Pulmonary artery endothelial cell (primary cell): ENCODE results near the gene CRLF1. TPM values are rescaled to one million over a fixed set of nuclear protein-coding genes. Genes with fewer than 3 reads are reported as not detected.
"Not testable (repeated sequence)": the region's sequence is repeated elsewhere in the genome, so short reads cannot be mapped to it uniquely, and the experiment has no call there.

Source experiments
- DNase-seq: peaks from one replicate; pipeline ENCODE4 v3.0.0-alpha.2; 2011; ENCODE audit warnings: low read depth, low spot score
- total RNA-seq: library from RNA; depleted of rRNA; stranded (reverse); fragments of >200 nt; gene quantifications from 2 replicates; pipeline ENCODE4 v1.2.3, GENCODE V29; 2014

CRLF1 gene
- total RNA-seq, 1 donor from 2014 or later: not detected

GRCh38 chr19:18608805-18609716, 2.5 kb upstream of the CRLF1 start:
- no peak for DNase-seq

GRCh38 chr19:18608102-18608804, 1.7 kb upstream of the CRLF1 start:
- no peak for DNase-seq

DNA sequence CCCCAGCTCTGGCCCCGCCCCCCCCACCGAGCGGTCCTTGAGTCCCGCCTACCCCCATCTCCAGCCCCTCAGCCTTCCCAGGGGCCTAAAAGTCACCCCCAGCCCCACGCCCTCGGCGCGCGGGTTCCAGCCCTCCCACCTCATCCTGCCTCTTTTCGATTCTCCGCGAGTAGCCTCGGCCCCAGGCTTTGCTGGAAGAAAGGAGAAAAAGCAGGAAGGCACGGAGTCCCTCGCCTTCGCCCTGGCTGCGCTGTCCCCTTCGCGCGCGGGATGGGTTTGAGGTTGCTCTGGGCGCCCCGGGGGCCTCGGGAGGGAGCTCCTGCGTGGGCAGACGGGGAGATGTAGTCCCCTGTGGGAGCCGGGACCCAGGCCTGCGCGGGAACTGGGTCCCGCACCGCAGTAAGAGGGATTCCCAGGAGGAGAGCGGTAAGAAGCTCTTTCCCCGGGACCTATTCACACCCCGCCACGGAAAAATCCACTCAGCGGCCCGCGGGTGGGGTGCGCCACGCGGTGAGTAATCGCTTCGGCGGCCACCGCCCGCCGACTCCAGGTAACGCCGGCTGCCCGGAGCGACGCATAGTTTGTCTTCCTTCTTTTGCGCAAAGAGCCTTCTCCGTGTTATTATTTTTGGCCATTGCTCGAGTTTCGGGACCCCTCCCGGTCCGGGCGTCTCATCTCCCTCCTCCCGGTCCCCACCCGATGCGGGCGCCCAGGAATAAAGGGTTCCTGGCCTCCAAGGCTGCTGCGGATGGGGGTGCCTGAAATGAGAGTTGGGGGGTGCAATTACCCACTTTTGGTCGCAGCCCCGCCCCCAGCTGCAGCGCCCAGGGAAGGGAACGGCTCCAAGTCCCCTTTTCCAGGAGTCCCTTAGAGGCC, 865 bp upstream of the CRLF1 start:
- DNase-seq: no peak

DNA sequence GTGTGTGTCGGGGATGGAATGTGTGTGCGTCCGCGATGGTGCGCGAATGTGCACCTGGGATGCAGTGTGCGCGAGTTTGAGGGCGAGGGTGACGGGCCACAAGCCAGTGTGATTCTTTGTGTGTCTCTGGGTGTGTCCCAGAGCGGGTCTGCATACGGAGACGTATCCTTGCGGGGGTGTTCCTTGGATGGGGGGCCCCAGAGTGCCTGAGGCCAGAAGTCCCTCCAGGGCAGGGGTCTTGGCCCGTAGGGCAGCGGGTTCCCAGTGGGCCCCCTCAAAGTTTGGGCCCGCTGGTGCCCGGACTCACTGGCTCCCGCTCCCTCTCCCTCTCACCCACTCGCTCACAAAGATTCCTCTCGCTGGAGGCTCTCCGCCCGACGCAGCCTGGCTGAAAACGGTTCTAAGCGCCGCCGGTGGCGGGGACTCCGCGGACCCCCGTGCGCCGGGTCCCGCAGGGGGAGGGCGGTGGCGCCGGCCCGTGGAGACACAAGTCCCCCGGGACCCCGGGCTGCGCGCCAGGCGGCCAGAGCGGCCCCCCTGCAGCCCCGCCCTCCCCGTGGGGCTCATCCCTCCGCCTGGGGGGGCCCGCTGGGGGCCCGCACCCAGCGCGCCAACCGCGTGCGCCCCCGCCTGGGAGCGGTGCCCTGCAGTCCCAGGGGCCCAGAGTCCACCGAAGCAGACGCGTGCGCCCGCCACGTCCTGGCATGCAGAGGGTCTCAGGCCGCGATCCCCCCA, 886 bp downstream of the CRLF1 start:
- DNase-seq: no peak

- DNase-seq: no peak
These were observed 1.4 kb downstream of the CRLF1 start for GRCh38 chr19:18605196-18605545.

DNA sequence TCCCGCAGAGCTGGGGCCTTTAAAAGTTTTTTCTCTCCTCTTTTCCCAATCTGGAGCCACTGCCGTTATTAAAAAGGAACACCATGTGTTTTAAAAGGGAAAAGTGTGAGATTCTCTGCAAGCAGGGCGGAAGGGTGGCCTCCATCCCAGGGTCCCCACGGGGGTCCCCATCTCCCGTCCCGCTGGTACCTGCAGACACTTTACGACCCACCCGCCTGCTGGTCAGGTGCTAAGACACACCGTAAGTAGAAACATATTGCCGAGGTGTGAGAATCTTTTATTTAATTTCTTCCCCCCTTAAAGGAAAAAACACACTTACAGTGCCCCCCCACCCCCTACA, 1.8 kb downstream of the CRLF1 start:
- DNase-seq: no peak

DNA sequence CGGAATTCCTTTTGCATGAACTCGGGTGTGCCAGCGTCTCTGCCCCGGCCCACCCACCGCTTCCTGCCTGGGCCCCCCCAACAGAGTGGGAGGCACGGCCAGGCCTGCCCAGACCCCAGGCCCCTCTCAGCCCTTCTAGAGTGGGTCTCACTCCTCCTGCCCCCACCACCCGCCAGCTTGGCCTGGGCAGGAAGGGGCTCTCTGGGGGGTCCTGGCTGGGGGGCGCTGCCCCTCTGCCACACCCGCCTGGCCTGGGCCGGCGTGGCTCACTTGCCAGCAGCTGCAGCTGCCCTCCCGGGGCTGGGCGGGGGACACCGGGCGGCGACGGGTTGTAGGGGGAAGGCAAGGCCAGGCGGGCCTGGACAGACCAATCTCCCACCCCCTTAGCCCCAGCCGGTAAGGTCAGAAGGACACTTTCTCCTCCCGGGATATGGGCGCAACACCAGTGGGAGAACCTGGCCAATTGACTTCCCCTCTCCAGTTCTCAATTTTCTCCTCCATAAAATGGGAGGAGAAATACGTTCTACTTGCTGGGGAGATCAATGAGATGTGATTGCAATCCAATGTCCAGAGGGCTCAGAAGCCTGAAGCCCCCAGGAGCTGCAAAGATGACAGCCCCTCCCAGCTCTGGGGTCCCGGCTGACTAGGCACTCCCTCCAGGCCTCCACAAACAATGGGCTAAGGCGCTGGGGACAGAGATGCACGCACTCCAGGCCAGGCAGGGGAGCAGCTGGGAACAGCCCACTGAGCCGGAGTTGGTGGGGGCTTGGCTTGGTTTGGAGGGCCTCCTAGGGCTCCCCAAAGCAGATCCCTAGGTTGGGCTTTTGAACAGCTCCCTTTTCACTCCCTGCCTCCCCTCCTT, 2.4 kb downstream of the CRLF1 start:
- DNase-seq: no peak

DNA sequence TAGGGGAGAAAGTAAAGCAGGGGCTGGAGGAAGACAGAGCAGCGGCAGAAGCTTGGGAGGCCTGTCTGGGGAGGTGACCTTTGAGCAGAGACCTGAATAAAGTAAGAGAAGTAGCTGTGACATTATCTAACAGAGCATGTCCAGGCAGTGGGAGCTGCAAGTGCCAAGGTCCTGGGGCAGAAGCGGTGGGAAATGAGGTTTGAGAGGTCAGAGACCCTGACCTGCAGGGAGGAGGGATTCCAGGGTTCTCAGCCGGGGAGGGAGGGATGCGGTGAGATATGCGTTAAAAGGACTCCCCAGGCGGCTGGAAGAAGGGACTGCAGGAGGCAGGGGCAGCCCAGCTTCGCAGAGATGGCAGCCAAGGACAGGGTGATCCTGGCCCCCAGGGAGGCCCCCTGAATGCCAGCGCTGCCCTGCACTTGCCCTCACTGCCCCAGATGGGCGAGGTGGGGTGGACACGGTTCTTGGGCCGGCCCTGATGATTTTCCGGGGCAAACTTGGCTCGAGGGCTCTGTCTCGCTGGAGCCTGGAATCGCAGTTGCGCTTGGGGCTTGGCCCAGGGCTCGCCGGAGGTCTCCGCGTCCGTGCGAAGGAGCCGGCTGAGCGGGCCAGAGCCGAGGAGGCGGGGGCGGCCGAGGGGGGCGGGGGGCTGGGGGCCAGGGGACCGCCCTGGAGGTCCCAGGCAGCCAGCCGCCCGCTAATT, 3.2 kb downstream of the CRLF1 start:
- DNase-seq: no peak

DNA sequence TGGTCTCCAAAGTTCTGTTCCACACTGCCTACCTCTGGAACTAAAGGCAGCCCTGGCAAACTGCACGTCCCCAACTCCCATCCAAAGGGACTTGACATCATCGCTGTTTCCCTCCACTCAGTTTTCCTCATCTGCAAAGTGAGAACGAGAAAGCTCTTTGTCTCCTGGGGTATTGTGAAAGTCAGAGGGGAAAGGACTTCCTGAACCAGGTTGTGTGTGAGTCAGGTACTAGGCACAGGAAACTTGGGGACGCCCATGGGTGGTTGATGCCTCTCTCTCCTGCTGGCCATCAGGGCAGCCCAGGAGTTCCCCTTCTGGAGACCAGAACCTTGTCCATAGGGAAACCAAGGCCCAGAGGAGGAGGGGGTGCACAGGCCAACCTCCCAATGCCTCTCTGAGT, 4.7 kb downstream of the CRLF1 start:
- no peak for DNase-seq

DNA sequence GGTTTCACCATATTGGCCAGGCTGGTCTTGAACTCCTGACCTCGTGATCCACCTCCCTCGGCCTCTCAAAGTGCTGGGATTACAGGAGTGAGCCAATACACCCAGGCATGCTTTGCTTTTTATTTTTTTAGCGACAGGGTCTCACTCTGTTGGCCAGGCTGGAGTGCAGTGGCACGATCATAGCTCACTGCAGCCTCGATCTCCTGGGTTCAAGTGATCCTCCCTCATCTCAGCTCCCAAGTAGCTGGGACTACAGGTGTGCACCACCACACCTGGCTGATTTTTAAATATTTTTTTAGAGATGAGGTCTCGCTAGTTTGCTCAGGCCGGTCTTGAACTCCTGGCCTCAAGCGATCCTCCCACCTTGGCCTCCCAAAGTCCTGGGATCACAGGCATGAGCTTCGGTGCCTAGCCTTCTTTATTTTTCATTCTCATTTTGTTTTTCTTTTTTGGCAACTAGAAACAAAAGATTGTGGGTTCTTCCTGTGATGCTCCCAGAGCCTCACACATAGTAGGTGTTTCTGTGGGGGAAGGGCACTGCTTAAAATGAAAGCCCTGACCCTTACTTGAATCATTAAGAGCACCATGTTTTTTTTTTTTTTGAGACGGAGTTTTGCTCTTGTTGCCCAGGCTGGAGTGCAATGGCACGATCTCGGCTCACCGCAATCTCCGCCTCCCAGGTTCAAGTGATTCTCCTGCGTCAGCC, 5.8 kb downstream of the CRLF1 start:
- DNase-seq: not testable (repeated sequence)

- DNase-seq: no peak
These were observed 7.1 kb downstream of the CRLF1 start for GRCh38 chr19:18599485-18599884.

DNA sequence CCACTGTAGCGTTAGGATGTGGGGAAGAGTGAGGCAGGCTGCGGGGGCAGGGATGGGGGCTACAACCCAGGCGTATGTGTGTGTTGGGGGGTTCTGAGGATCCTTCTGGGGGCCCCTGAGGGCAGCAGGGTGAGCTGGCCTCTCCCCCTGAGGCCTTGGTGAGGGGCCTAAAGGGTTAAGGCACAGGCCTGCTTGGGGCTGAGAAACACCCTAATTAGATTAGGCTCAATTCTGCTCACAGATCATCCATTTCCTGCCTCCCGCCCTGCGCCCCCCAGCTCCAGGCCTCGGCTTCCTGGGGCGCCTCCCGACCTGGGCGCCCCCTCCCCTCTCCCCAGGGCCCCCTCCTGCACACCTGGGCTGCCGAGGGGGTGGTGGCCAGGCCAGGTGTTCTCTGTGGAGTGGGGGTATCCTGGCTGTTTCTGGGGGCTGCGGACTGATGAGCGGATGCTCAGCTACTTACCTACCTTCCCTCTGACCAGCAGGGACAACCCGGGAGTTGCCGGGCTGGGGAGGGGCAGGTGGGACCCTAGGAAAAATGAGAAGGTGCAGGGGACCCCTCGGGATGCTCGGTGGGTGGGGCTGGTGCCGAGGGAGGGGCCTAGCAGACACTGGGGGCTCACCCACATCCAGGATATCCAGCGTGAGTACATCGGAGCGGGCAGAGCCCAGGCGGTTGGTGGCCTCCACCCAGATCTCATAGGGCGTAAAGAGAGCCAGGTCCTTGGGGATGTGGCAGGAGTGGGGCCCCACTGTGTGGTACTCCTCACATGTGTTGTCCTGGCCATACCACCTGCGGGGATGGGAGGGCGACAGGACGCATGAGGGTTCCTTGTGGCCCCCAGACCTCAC, 8.6 kb downstream of the CRLF1 start:
- no peak for DNase-seq

DNA sequence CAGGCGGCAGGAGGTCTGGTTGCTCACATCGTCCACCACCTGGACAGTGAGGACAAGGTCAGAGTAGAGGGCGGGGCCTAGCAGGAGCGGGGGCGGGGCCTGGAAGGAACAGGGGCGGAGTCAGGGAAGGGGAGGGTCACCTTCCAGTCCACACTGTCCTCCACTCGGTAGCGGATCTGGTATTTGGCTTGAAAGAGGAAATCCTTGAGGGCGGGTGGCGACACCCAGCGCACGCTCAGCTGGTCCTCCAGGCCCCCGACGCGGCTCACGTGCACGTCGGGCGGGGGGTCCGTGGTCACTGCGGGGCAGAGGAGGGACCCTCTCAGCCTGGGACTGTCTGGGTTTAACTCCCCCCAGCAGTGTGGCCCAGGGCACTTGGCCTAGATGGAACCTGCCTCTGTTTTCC, 9.8 kb downstream of the CRLF1 start:
- no peak for DNase-seq

DNA sequence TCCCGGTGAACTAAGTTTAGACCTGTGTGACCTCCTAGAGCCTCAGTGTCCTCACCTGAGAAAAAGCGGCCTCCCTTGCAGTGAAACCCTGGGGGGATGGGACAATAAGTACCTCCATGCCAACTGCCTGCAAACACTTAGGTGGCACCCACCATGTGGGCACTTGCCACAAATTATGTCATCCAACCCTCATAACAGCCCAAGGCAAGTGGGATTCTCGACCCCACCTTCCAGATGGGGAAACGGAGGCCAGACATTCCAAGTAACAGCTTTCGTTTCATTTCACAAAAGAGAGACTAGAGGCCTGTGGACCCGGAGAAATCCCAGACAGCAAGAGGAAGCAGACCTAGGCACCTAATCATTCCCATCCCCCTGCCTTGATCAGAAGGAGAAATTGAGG, 11.1 kb downstream of the CRLF1 start:
- DNase-seq: no peak

DNA sequence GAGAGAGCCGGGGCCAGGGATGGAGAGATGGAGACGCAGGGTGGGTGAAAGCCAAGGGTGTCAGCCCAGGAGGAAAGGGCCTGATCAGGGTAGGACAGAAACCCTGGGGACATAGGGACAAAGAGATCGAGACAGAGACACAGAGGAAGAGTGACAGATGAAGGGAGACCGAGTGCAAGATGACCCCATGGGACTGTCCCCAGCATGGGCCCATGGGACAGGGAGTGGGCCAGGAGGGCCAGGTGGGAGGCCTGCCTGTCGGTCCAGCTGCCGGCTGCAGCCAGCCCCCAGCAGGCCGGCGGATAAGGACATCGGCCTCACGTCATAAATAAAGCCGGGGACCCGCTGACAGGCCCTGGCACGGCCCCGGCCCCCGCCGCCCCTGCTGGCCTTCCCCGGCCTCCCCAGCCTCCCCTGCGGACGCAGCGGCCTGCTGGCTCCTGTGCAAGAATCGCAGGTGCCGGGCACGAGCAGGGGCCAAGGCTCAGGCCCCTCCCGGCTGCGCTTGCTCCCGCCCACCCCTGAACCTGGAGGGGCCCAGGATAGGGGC, 11.7 kb downstream of the CRLF1 start:
- no peak for DNase-seq

- DNase-seq: no peak
These were observed 12.3 kb downstream of the CRLF1 start for GRCh38 chr19:18594096-18594823.
